H1 (cell line): Measurements from ENCODE around the gene PBX1. TPM values are rescaled to one million over a fixed set of nuclear protein-coding genes. Genes with fewer than 3 reads are reported as not detected.

Experiments
- CTCF ChIA-PET: fragments of 300-600 bp; sonication (Branson Sonifier 250); formaldehyde crosslinking; loops from one replicate; lab custom pipeline; 2021; ENCODE audit not compliant: partially characterized antibody; lab: Charles Lee
- POLR2A ChIA-PET: fragments of 300-600 bp; sonication (Branson Sonifier 250); formaldehyde crosslinking; loops from one replicate; lab custom pipeline; 2021; ENCODE audit warnings: inconsistent platforms; ENCODE audit not compliant: partially characterized antibody; lab: Charles Lee
- DNase-seq, 2 experiments: peaks; one replicate each; pipeline versions ENCODE4 v3.0.0 to v3.0.0-alpha.2; 2010 to 2022; ENCODE audit warnings: low spot score in 2 of 2, low read depth in 1 of 2, mixed read lengths in 1 of 2
- FAIRE-seq: peaks from 2 replicates; lab custom pipeline; 2011; peaks lifted over from hg19 to GRCh38; lab: Jason Lieb, UNC
- H2AFZ ChIP-seq: 2 replicates; pipeline ENCODE4 v1.8.1; 2012; ENCODE audit warnings: low read length, inconsistent platforms
- H2AK5ac ChIP-seq: 2 replicates; pipeline ENCODE4 v1.6.1; 2013; ENCODE audit warnings: low read depth, low read length
- H2BK120ac ChIP-seq: replicated peaks from 2 replicates; pipeline ENCODE3; 2013; ENCODE audit warnings: low read depth, low read length, inconsistent platforms
- H2BK12ac ChIP-seq: 2 replicates; pipeline ENCODE4 v1.6.1; 2013; ENCODE audit warnings: low read depth, low read length
- H2BK15ac ChIP-seq: 2 replicates; pipeline ENCODE4 v1.6.1; 2013; ENCODE audit warnings: low read length
- H2BK20ac ChIP-seq: 2 replicates; pipeline ENCODE4 v1.6.1; 2013; ENCODE audit warnings: low read length
- H2BK5ac ChIP-seq: 2 replicates; pipeline ENCODE4 v1.6.1; 2013; ENCODE audit warnings: low read depth, low read length
- H3K14ac ChIP-seq: 2 replicates; pipeline ENCODE4 v1.6.1; 2013; ENCODE audit warnings: inconsistent platforms; ENCODE audit not compliant: insufficient read length
- H3K18ac ChIP-seq: 2 replicates; pipeline ENCODE4 v1.6.1; 2013; ENCODE audit warnings: low read length; ENCODE audit errors: extremely low read depth
- H3K23ac ChIP-seq: 2 replicates; pipeline ENCODE4 v1.6.1; 2013; ENCODE audit warnings: inconsistent platforms; ENCODE audit not compliant: insufficient read length
- H3K23me2 ChIP-seq: 2 replicates; pipeline ENCODE4 v1.6.1; 2013; ENCODE audit warnings: low read depth, low read length
- H3K27ac ChIP-seq: 2 replicates; pipeline ENCODE4 v1.6.1; 2011; ENCODE audit warnings: low read depth, low read length, inconsistent platforms
- H3K27me3 ChIP-seq, 4 experiments: replicated peaks in 1 of 4; 1 replicate in 1 of 4; 2 replicates in 3 of 4; pipeline versions ENCODE4 v1.6.1 to v1.8.1; 2011 to 2013; ENCODE audit warnings: low read length in 3 of 4, mild to moderate bottlenecking in 3 of 4, inconsistent platforms in 2 of 4, mixed read lengths in 2 of 4, moderate library complexity in 1 of 4; ENCODE audit not compliant: control insufficient read depth in 3 of 4, insufficient read depth in 3 of 4; ENCODE audit errors: extremely low read depth in 1 of 4
- H3K36me3 ChIP-seq, 4 experiments: 2 replicates each; pipeline versions ENCODE4 v1.6.1 to v1.8.1; 2011 to 2013; ENCODE audit warnings: mild to moderate bottlenecking in 4 of 4, low read length in 3 of 4, moderate library complexity in 2 of 4, control low read depth in 1 of 4, inconsistent platforms in 1 of 4; ENCODE audit not compliant: insufficient read depth in 4 of 4, control insufficient read depth in 2 of 4
- H3K4ac ChIP-seq: replicated peaks from 2 replicates; pipeline ENCODE3; 2013; ENCODE audit warnings: low read length, low read depth, mixed read lengths, inconsistent platforms; ENCODE audit not compliant: insufficient read length
- H3K4me1 ChIP-seq, 4 experiments: replicated peaks in 1 of 4; 1 replicate in 1 of 4; 2 replicates in 3 of 4; pipeline versions ENCODE4 v1.6.1 to v1.8.1; 2011 to 2013; ENCODE audit warnings: low read length in 3 of 4, inconsistent platforms in 2 of 4, mixed read lengths in 1 of 4; ENCODE audit not compliant: insufficient read depth in 4 of 4, control insufficient read depth in 3 of 4
- H3K4me2 ChIP-seq, 2 experiments: 2 replicates each; pipeline versions ENCODE4 v1.6.1 to v1.8.1; 2011 to 2013; ENCODE audit warnings: low read depth in 2 of 2, low read length in 2 of 2, control low read depth in 1 of 2, inconsistent platforms in 1 of 2, mild to moderate bottlenecking in 1 of 2; ENCODE audit not compliant: insufficient read depth in 1 of 2
- H3K4me3 ChIP-seq, 4 experiments: fragments of 200-600, 300-600 bp in 1 of 4; sonication (generic), shearing (Covaris generic), sonication (Bioruptor Twin) in 1 of 4; 2 replicates each; pipeline versions ENCODE4 v1.5.1 to v1.8.1; 2011 to 2016; ENCODE audit warnings: low read length in 4 of 4, low read depth in 3 of 4, control low read depth in 2 of 4, inconsistent platforms in 2 of 4, mild to moderate bottlenecking in 2 of 4, mixed read lengths in 1 of 4, moderate library complexity in 1 of 4; ENCODE audit not compliant: insufficient read depth in 2 of 4; ENCODE audit errors: extremely low read depth in 1 of 4
- H3K56ac ChIP-seq: replicated peaks from 2 replicates; pipeline ENCODE3; 2013; ENCODE audit warnings: low read depth, mild to moderate bottlenecking, mixed read lengths, low read length, inconsistent platforms; ENCODE audit not compliant: insufficient read length
- H3K79me1 ChIP-seq: 2 replicates; pipeline ENCODE4 v1.6.1; 2013; ENCODE audit warnings: low read depth, low read length, control low read depth
- H3K79me2 ChIP-seq, 2 experiments: 2 replicates each; pipeline versions ENCODE4 v1.6.1 to v1.8.1; 2012 to 2013; ENCODE audit warnings: low read length in 2 of 2, mild to moderate bottlenecking in 2 of 2, inconsistent platforms in 1 of 2; ENCODE audit not compliant: insufficient read depth in 2 of 2, control insufficient read depth in 1 of 2
- H3K9ac ChIP-seq, 4 experiments: replicated peaks in 1 of 4; 1 replicate in 1 of 4; 2 replicates in 3 of 4; pipeline versions ENCODE4 v1.6.1 to v1.8.1; 2011 to 2013; ENCODE audit warnings: low read depth in 3 of 4, low read length in 3 of 4, control low read depth in 2 of 4, mild to moderate bottlenecking in 2 of 4, moderate library complexity in 2 of 4, inconsistent platforms in 1 of 4; ENCODE audit errors: extremely low read depth in 1 of 4
- H3K9me3 ChIP-seq, 2 experiments: 2 replicates each; pipeline versions ENCODE4 v1.6.1 to v1.8.1; 2012 to 2013; ENCODE audit warnings: mild to moderate bottlenecking in 2 of 2, moderate library complexity in 2 of 2, control low read depth in 1 of 2, inconsistent platforms in 1 of 2, low read depth in 1 of 2, low read length in 1 of 2, mixed read lengths in 1 of 2; ENCODE audit not compliant: insufficient read depth in 2 of 2
- H4K20me1 ChIP-seq, 2 experiments: replicated peaks in 1 of 2; 2 replicates each; pipeline versions ENCODE3 to v1.8.1; 2011 to 2013; ENCODE audit warnings: inconsistent platforms in 2 of 2, low read length in 2 of 2, mild to moderate bottlenecking in 1 of 2; ENCODE audit not compliant: insufficient read depth in 2 of 2, control insufficient read depth in 1 of 2
- H4K5ac ChIP-seq: 2 replicates; pipeline ENCODE4 v1.6.1; 2013; ENCODE audit warnings: low read length, low read depth, mixed read lengths, inconsistent platforms; ENCODE audit not compliant: insufficient read length
- H4K8ac ChIP-seq: 2 replicates; pipeline ENCODE4 v1.8.0; 2013; ENCODE audit warnings: mild to moderate bottlenecking, moderate library complexity, low read length, inconsistent platforms; ENCODE audit not compliant: insufficient read depth; ENCODE audit errors: extremely low read depth
- H4K91ac ChIP-seq: replicated peaks from 2 replicates; pipeline ENCODE3; 2013; ENCODE audit warnings: low read length, mixed read lengths, inconsistent platforms; ENCODE audit not compliant: insufficient read length
- ATF2 ChIP-seq: IDR thresholded peaks from 2 replicates; pipeline ENCODE4 v1.6.1; 2012; ENCODE audit warnings: low read length, inconsistent platforms
- BRCA1 ChIP-seq: IDR thresholded peaks from 2 replicates; pipeline ENCODE4 v1.6.1; 2012; ENCODE audit warnings: low read depth, low read length, improper control_type of control experiment
- EZH2 ChIP-seq: fragments of 200-600 bp; sonication (generic); IDR thresholded peaks from 2 replicates; pipeline ENCODE4 v1.7.1; 2012; ENCODE audit warnings: low read depth, mild to moderate bottlenecking, moderate library complexity, low read length, inconsistent platforms; ENCODE audit not compliant: severe bottlenecking
- HDAC6 ChIP-seq: IDR thresholded peaks from one replicate; pipeline ENCODE4 v1.7.1; 2012; ENCODE audit warnings: low read depth, mild to moderate bottlenecking, inconsistent platforms, low read length, moderate library complexity
- KDM1A ChIP-seq: fragments of 200-600, 300-600 bp; sonication (generic); IDR thresholded peaks from 2 replicates; pipeline ENCODE4 v1.7.1; 2016; ENCODE audit warnings: mild to moderate bottlenecking, low read length, borderline replicate concordance
- MAFK ChIP-seq: IDR thresholded peaks from 2 replicates; pipeline ENCODE4 v1.6.1; 2012; ENCODE audit warnings: low read depth, mild to moderate bottlenecking, improper control_type of control experiment, low read length
- POLR2A ChIP-seq, 2 experiments: IDR thresholded peaks; 1 replicate in 1 of 2; 2 replicates in 1 of 2; pipeline ENCODE4 v1.6.1; 2011; ENCODE audit warnings: low read depth in 2 of 2, low read length in 2 of 2, mild to moderate bottlenecking in 2 of 2; ENCODE audit errors: control extremely low read depth in 1 of 2
- RBBP5 ChIP-seq: IDR thresholded peaks from 2 replicates; pipeline ENCODE4 v1.7.1; 2012; ENCODE audit warnings: low read depth, mild to moderate bottlenecking, inconsistent platforms, low read length, moderate library complexity, borderline replicate concordance
- RNF2 ChIP-seq: fragments of 200-900, 300-1000 bp; sonication (generic); IDR thresholded peaks from 2 replicates; pipeline ENCODE4 v1.7.1; 2016; ENCODE audit warnings: borderline replicate concordance, low read depth, mild to moderate bottlenecking, antibody characterized with exemption, low read length; ENCODE audit not compliant: poor library complexity, severe bottlenecking; ENCODE audit errors: missing control alignments
- SIRT6 ChIP-seq: IDR thresholded peaks from one replicate; pipeline ENCODE4 v1.7.1; 2012; ENCODE audit warnings: low read length, inconsistent platforms
- TAF7 ChIP-seq: optimal IDR thresholded peaks from 2 replicates; pipeline ENCODE3; 2011; ENCODE audit warnings: low read depth, mild to moderate bottlenecking, inconsistent platforms, low read length, moderate library complexity, borderline replicate concordance
- polyA plus RNA-seq, 7 experiments: library from polyadenylated mRNA; depleted of rRNA in 3 of 7; stranded (reverse) in 5 of 7; unstranded in 2 of 7; fragments of >200 nt in 5 of 7; fragments of 200-250 nt in 2 of 7; gene quantifications; 1 replicate in 5 of 7; 2 replicates in 1 of 7; 4 replicates in 1 of 7; pipeline versions ENCODE4 v1.2.1 to v1.2.3, GENCODE V29; 2011 to 2013; ENCODE audit warnings: missing spikeins in 2 of 7, mixed read lengths in 2 of 7
- total RNA-seq: library from RNA; stranded (reverse); fragmentation: NEBNext Ultra II Directional; extraction: Animal tissue kit (Norgen Biotek cat#: 25700); gene quantifications from 2 replicates; pipeline ENCODE4 v1.2.1, GENCODE V29; 2021

Gene PBX1
- total and polyA plus RNA-seq, 2 of the 8 experiments (the other 6 are each of a cell fraction or from before 2014, with no cell fraction given) = 87.4 to 124 TPM

GRCh38 chr1:164765557-164765956, 206.6 kb downstream of the PBX1 start:
- no peak overlapping the region for H2AFZ ChIP-seq
- H3K36me3 ChIP-seq = no peaks in the 10 kb centered on the region; a peak in 1 of 8 replicates
- H4K5ac ChIP-seq = no peak overlapping the region
- H3K9me3 ChIP-seq = no peaks in the 10 kb centered on the region
- H3K4ac ChIP-seq = no peak overlapping the region
- no peak overlapping the region for H3K56ac ChIP-seq
- ChIA-PET POLR2A (interaction anchor here (1.7 kb wide), 1 partner anchor 36 kb away, joined by 3 read pairs; no protein-coding TSS in a partner anchor), CTCF (interaction anchor here (0.9 to 4.6 kb wide), 2 partner anchors 9 to 36 kb away, joined by 3 to 26 read pairs; no protein-coding TSS in a partner anchor)
- no peak overlapping the region for H4K91ac ChIP-seq
- no peak overlapping the region for H3K4me2 ChIP-seq
- H3K23ac ChIP-seq = no peak overlapping the region
- no peak overlapping the region for H2BK12ac ChIP-seq
- H2AK5ac ChIP-seq = no peak overlapping the region
- H4K8ac ChIP-seq = no peak overlapping the region
- H3K79me1 ChIP-seq = peaks cover 8% of the 10 kb centered on the region
- DNase-seq (no peak), FAIRE-seq (no peak)
- no peak overlapping the region for H3K18ac ChIP-seq
- no peak overlapping the region for H2BK15ac ChIP-seq
- no peaks in the 10 kb centered on the region for H3K27me3 ChIP-seq
- H2BK120ac ChIP-seq = no peak overlapping the region
- peaks cover 2 to 4% of the 10 kb centered on the region in 2 experiments for H4K20me1 ChIP-seq
- peaks cover 0 to 78% of the 10 kb centered on the region in 2 experiments; a peak in 2 of 4 replicates for H3K79me2 ChIP-seq
- no peak overlapping the region for H2BK5ac ChIP-seq
- no peak overlapping the region for H3K27ac ChIP-seq
- H2BK20ac ChIP-seq = no peak overlapping the region
- H3K23me2 ChIP-seq = no peaks in the 10 kb centered on the region
- 0 out of 7 replicates have a peak overlapping the region, but pooled peaks of 1 of the 4 experiments have one; percentile 7 for H3K9ac ChIP-seq
- no peak overlapping the region for H3K14ac ChIP-seq
- peaks cover 0 to 5% (median 2%) of the 10 kb centered on the region in 4 experiments; a peak in 1 of 7 replicates for H3K4me1 ChIP-seq
- no peak overlapping the region for H3K4me3 ChIP-seq
- TF ChIP-seq BRCA1 (no peak), RNF2 (no peak), ATF2 (no peak), HDAC6 (no peak), EZH2 (no peak), TAF7 (no peak), POLR2A (IDR thresholded peaks at IDR 0.05; ENCODE audit: control extremely low read depth in 1 of 2, low read depth in 2 of 2, low read length in 2 of 2) (no peak), SIRT6 (no peak), RBBP5 (no peak), MAFK (no peak), KDM1A (no peak)
